Spleen (tissue), 11 donors: Measurements from ENCODE around the gene VPS26A. TPM values are rescaled to one million over a fixed set of nuclear protein-coding genes. Genes with fewer than 3 reads are reported as not detected.

Experiments used
- DNase-seq: peaks from one replicate; pipeline ENCODE4 v3.0.0-alpha.2; 2020
- H3K27ac ChIP-seq, 8 donors: fragments of 200-600 bp; sonication (generic) in 7 of 8; 1 replicate in 4 of 8; 2 replicates in 4 of 8; pipeline versions ENCODE4 v1.5.0 to v1.8.0; 2016 to 2021; ENCODE audit warnings: inconsistent platforms in 4 of 8, mild to moderate bottlenecking in 4 of 8, moderate library complexity in 1 of 8
- H3K27me3 ChIP-seq, 7 donors: fragments of 200-600 bp; sonication (generic) in 6 of 7; replicated peaks in 1 of 7; 1 replicate in 4 of 7; 2 replicates in 3 of 7; pipeline versions ENCODE4 v1.5.0 to v1.8.0; 2016 to 2021; ENCODE audit warnings: inconsistent platforms in 3 of 7, mild to moderate bottlenecking in 1 of 7
- H3K36me3 ChIP-seq, 6 donors: fragments of 200-600 bp; sonication (generic) in 5 of 6; 1 replicate in 4 of 6; 2 replicates in 2 of 6; pipeline versions ENCODE4 v1.5.0 to v1.8.0; 2016 to 2021; ENCODE audit warnings: inconsistent platforms in 2 of 6
- H3K4me1 ChIP-seq, 6 donors: fragments of 200-600 bp; sonication (generic) in 5 of 6; 1 replicate in 3 of 6; 2 replicates in 3 of 6; pipeline versions ENCODE4 v1.5.0 to v1.8.0; 2016 to 2021; ENCODE audit warnings: inconsistent platforms in 3 of 6
- H3K4me3 ChIP-seq, 8 donors: fragments of 200-600 bp; sonication (generic) in 7 of 8; 1 replicate in 4 of 8; 2 replicates in 4 of 8; pipeline versions ENCODE4 v1.5.0 to v1.8.0; 2016 to 2021; ENCODE audit warnings: inconsistent platforms in 4 of 8, mild to moderate bottlenecking in 4 of 8, moderate library complexity in 2 of 8
- H3K9me3 ChIP-seq, 8 donors: fragments of 200-600 bp; sonication (generic) in 7 of 8; 1 replicate in 4 of 8; 2 replicates in 4 of 8; pipeline versions ENCODE4 v1.5.0 to v1.8.0; 2016 to 2021; ENCODE audit warnings: inconsistent platforms in 4 of 8
- CTCF ChIP-seq, 11 experiments: fragments of 200-600 bp in 7 of 11; fragments of 450-650 bp in 4 of 11; sonication (generic) in 4 of 11; IDR thresholded peaks in 8 of 11; conservative IDR thresholded peaks in 3 of 11; 1 replicate in 7 of 11; 2 replicates in 4 of 11; pipeline versions ENCODE4 v1.4.0 to v1.8.0; 2016 to 2021; ENCODE audit warnings: antibody characterized with exemption in 11 of 11, inconsistent platforms in 4 of 11, mild to moderate bottlenecking in 1 of 11
- POLR2A ChIP-seq, 3 donors: fragments of 450-650 bp; IDR thresholded peaks; one replicate each; pipeline ENCODE4 v1.5.1; 2017; ENCODE audit warnings: antibody characterized with exemption in 3 of 3, mild to moderate bottlenecking in 1 of 3
- POLR2AphosphoS5 ChIP-seq, 3 donors: sonication (generic); formaldehyde crosslinking; IDR thresholded peaks; one replicate each; pipeline ENCODE4 v1.5.1; 2017; ENCODE audit warnings: antibody characterized with exemption in 3 of 3
- WGBS, 5 donors: extraction: QIAGEN DNeasy Blood & Tissue Kit in 3 of 5; methylation state at CpG; one replicate each; pipeline versions ENCODE4 v1.1.5 to v1.1.7; 2013 to 2018; 5-methylcytosine and 5-hydroxymethylcytosine counted together
- intact Hi-C: fragments of 100-400 bp; cut with DNase I; formaldehyde crosslinking; loops from one replicate; pipeline ENCODE4 v1.15.0; 2023; ENCODE audit warnings: low total_unique reads
- polyA plus RNA-seq, 3 donors: library from polyadenylated mRNA; stranded (reverse); fragments of 200-250 nt; gene quantifications; one replicate each; pipeline ENCODE4 v1.2.1, GENCODE V29; 2013
- total RNA-seq, 7 donors: library from RNA; depleted of rRNA in 3 of 7; stranded (reverse); fragments of >200 nt in 3 of 7; fragmentation: NEBNext Ultra II Directional in 4 of 7; extraction: Animal tissue kit (Norgen Biotek cat#: 25700) in 4 of 7; gene quantifications; one replicate each; pipeline versions ENCODE4 v1.1.0 to v1.2.1, GENCODE V29; 2016 to 2021
- donor health status: healthy with polysubstance abuse.
- donor health status: DM: no; HTN: no; CAD: no; lungs with moderate emphysema.
- donor health status: DM: no; HTN: no; CAD: no.
- donor health status: Bipolar disorder and iron deficiency.
- donor health status: healthy.
- donor health status: DM: no; HTN: no; CAD: no.
- donor health status: DM: yes; HTN: yes; CAD: no.

Gene VPS26A
- total and polyA plus RNA-seq, 10 donors: 17.8 to 53.0 (median 32.4) TPM

- DNase-seq: no peak
- no peaks in the 10 kb centered on the region for H3K27me3 ChIP-seq
- WGBS, 5 donors: 72 to 93% (median 82%) methylated on average over 3 of the region's 3 CpGs
- intact Hi-C loops: no loop called here
- no peak overlapping the region for H3K4me3 ChIP-seq
- peaks cover 0 to 68% (median 39%) of the 10 kb centered on the region in 6 donors for H3K4me1 ChIP-seq
- H3K27ac ChIP-seq: peak overlapping the region in 3 of 8 donors; percentile 36 to 56 (median 52)
- H3K36me3 ChIP-seq: peaks cover 5 to 87% (median 52%) of the 10 kb centered on the region in 6 donors
- no peak for TF ChIP-seq CTCF (IDR thresholded peaks at IDR 0.05 in 8 of 11, conservative IDR thresholded peaks at IDR 0.05 in 3 of 11)
- TF ChIP-seq POLR2A (IDR thresholded peaks at IDR 0.05): no peak
- no peak for TF ChIP-seq POLR2AphosphoS5 (IDR thresholded peaks at IDR 0.05)
- no peaks in the 10 kb centered on the region for H3K9me3 ChIP-seq
Observed at GRCh38 chr10:69102440-69102839, 21.5 kb upstream of the VPS26A start.

GRCh38 chr10:69103784-69104183 is 20.2 kb upstream of the VPS26A start:
- intact Hi-C loops: no loop called here
- Histone ChIP-seq H3K4me1 (peaks cover 0 to 54% (median 33%) of the 10 kb centered on the region in 6 donors), H3K4me3 (no peak overlapping the region), H3K27ac (peak overlapping the region in 1 of 8 donors; percentile 1), H3K27me3 (no peaks in the 10 kb centered on the region), H3K36me3 (peaks cover 5 to 74% (median 45%) of the 10 kb centered on the region in 6 donors), H3K9me3 (no peaks in the 10 kb centered on the region)
- no peak for DNase-seq
- WGBS, 5 donors: 62 to 75% (median 70%) methylated on average over 7 of the region's 7 CpGs
- TF ChIP-seq POLR2AphosphoS5 (IDR thresholded peaks at IDR 0.05) (peak in 1 of 3 donors; percentile 58), POLR2A (IDR thresholded peaks at IDR 0.05) (no peak)

- TF ChIP-seq POLR2A (IDR thresholded peaks at IDR 0.05) (peak in 1 of 3 donors; percentile 16), CTCF (IDR thresholded peaks at IDR 0.05 in 8 of 11, conservative IDR thresholded peaks at IDR 0.05 in 3 of 11) (no peak), POLR2AphosphoS5 (IDR thresholded peaks at IDR 0.05) (peak in 1 of 3 donors; percentile 84)
- Histone ChIP-seq H3K4me1 (peaks cover 0 to 40% (median 24%) of the 10 kb centered on the region in 6 donors), H3K9me3 (no peaks in the 10 kb centered on the region), H3K27me3 (no peaks in the 10 kb centered on the region), H3K27ac (no peak overlapping the region), H3K4me3 (no peak overlapping the region), H3K36me3 (peaks cover 5 to 60% (median 33%) of the 10 kb centered on the region in 6 donors)
- 88 to 97% (median 96%) methylated on average over 1 of the region's 1 CpG for WGBS, 5 donors
- no peak for DNase-seq
- intact Hi-C loops: no loop called here
Observed at GRCh38 chr10:69104994-69105790, 18.8 kb upstream of the VPS26A start.

- H3K36me3 ChIP-seq: peaks cover 5 to 41% (median 22%) of the 10 kb centered on the region in 6 donors
- H3K9me3 ChIP-seq: no peaks in the 10 kb centered on the region
- no peak overlapping the region for H3K27ac ChIP-seq
- no peak for TF ChIP-seq CTCF (IDR thresholded peaks at IDR 0.05 in 8 of 11, conservative IDR thresholded peaks at IDR 0.05 in 3 of 11)
- TF ChIP-seq POLR2AphosphoS5 (IDR thresholded peaks at IDR 0.05): peak in 1 of 3 donors; percentile 3
- peaks cover 0 to 21% (median 9%) of the 10 kb centered on the region in 6 donors for H3K4me1 ChIP-seq
- no peak for DNase-seq
- intact Hi-C loops: no loop called here
- no peak overlapping the region for H3K4me3 ChIP-seq
- no peaks in the 10 kb centered on the region for H3K27me3 ChIP-seq
Observed at GRCh38 chr10:69107176-69107490, 16.8 kb upstream of the VPS26A start.
